Measurements from ENCODE around the gene CSAD.
"Not testable (repeated sequence)": the region's sequence is repeated elsewhere in the genome, so short reads cannot be mapped to it uniquely, and the experiment has no call there.

Gene CSAD

DNA sequence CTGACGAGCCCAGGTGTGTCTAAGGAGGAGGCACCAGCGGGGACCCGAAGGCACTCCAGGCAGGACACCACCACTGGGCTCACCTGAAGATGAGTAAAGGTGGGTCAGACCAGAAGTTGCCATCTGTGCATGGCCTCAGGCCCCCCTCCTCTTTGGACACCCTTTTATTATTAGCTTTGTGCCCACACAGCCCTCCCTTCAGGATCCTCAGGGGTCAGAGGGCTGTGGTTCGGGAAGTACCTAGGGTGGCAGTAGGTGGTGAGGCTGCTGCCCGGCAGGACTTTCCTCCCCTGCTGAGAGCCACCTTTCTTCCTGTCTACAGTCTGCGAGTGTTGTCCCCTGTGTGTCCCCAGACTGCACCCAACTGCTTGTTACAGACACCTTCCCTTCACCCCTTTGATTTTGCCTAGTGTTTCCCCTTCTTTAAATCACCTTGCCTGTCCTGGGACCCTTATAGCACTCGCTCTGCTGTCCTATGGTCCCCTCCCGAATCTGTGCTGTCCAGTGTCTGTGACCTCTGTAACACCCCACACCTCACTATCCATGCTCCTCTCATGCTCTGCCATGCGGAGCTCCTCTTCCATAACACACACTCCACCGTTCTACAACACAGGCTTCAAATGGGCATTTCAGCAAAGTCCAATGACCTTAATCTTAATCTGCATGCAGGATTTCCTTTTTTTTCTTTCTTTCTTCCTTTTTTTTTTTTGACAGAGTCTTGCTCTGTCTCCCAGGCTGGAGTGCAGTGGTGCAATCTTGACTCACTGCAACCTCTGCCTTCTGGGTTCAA is 51.8 kb downstream of the CSAD start:
- no peaks in the 10 kb centered on the region for H3K36me3 Mint-ChIP-seq
- H3K4me3 Mint-ChIP-seq, result no peak overlapping the region
- H3K27ac Mint-ChIP-seq, result no peak overlapping the region
- no peaks in the 10 kb centered on the region for H3K27me3 Mint-ChIP-seq
- no peaks in the 10 kb centered on the region for H3K4me1 Mint-ChIP-seq (ENCODE audit: low read depth)
- H3K9me3 Mint-ChIP-seq (ENCODE audit: low read depth), result no peaks in the 10 kb centered on the region

DNA sequence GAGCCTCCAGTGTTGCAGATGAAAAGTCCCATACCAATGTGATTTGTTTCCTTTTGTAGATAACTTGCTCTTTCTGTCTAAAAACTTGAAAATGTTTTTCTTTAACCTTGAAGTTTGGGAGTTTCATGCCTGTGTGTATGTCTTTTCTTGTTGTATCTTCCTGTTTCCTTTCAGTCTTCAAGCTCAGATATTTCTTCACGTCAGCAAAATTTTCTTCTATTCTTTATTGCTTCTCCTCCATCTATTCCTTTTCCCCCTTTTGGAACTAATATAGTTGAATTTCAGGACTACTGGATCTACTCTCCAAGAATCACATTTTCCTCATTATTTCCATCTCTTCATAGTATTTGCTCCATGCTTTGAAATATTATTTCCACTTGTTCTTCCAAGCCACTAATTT is 53.6 kb downstream of the CSAD start:
- H3K9me3 Mint-ChIP-seq (ENCODE audit: low read depth), result no peaks in the 10 kb centered on the region
- no peak overlapping the region for H3K27ac Mint-ChIP-seq
- no peak overlapping the region for H3K4me3 Mint-ChIP-seq
- H3K27me3 Mint-ChIP-seq, result no peaks in the 10 kb centered on the region
- H3K36me3 Mint-ChIP-seq, result no peaks in the 10 kb centered on the region
- H3K4me1 Mint-ChIP-seq (ENCODE audit: low read depth), result no peaks in the 10 kb centered on the region

DNA sequence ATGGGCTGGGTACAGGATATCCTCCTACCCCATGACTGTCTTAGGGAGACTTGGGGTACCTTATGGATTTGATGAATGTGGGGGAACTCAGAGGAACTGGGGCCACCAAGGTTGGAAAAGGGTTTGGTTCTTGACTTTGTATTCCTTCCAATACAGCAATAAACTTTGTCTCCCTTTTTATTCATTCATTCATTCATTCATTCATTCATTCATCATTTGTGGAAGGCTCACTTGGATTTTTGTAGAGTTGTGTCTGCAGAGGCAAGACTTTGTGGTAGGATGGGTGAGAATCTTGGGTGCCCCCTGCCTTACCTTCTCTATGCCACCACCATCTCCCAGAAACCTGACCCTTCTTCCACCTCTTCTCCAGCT is 56.4 kb downstream of the CSAD start:
- H3K36me3 Mint-ChIP-seq, result no peaks in the 10 kb centered on the region
- H3K27ac Mint-ChIP-seq, result no peak overlapping the region
- no peaks in the 10 kb centered on the region for H3K4me1 Mint-ChIP-seq (ENCODE audit: low read depth)
- no peaks in the 10 kb centered on the region for H3K27me3 Mint-ChIP-seq
- no peak overlapping the region for H3K4me3 Mint-ChIP-seq
- H3K9me3 Mint-ChIP-seq (ENCODE audit: low read depth), result no peaks in the 10 kb centered on the region

DNA sequence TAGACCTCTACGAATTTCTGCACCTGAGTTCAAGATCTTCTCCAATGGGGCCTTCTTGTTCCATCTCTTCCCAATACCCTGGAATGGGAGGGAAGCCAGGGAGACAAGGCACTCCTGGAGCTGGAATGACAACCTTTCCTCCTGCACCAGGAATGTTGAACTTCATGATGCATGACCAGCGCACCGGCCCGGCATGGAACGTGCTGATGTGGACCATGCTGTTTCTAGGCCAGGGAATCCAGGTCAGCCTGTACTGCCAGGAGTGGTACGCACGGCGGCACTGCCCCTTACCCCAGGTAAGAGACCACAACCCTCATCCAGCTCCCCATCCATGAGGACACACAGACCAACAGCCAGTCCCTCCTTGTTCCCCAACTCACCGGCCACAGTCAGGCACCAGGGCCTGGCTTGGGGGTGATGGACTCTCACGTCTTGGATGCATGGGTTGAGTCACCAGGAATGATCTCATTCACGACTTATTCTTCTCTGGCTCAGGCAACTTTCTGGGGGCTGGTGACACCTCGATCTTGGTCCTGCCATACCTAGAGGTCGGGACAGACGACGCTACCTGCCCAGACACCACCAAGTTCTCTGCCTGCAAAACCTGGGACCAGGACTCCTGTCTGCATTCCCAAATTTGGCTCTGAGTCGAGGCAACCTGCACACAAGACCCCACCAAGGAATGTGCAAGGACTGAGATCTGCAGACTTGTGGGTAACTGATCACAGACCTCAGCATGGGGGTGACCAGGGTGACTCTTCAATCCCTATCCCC is 57.0 kb downstream of the CSAD start:
- Mint-ChIP-seq H3K4me3 (no peak overlapping the region), H3K27ac (no peak overlapping the region)

DNA sequence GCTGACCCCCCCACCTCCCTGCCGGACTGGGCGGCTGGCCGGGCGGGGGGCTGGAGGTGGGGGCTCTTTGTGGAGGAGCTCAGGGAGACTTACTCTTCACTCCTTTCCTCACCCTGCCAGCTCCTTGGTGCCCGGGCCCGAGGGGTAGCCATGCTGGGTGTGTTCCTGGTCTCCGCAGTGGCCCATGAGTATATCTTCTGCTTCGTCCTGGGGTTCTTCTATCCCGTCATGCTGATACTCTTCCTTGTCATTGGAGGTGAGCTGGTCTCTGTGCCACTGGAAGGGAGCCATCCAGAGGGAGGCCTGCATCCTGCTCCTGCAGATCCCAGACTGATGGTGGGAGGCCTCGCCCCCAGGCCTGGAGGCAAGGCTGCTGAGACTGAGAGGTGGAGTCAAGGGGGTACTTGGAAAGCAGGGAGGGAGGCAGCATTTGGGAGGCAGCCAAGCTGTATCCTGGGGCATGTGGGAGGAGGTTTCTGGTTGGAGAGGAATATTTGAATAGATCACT is 57.7 kb downstream of the CSAD start:
- Mint-ChIP-seq H3K36me3 (no peaks in the 10 kb centered on the region), H3K4me3 (no peak overlapping the region), H3K4me1 (ENCODE audit: low read depth) (no peaks in the 10 kb centered on the region), H3K27ac (no peak overlapping the region), H3K9me3 (ENCODE audit: low read depth) (no peaks in the 10 kb centered on the region), H3K27me3 (no peaks in the 10 kb centered on the region)

More for the DNA sequence above, 57.0 kb downstream of the CSAD start:
- Mint-ChIP-seq H3K36me3 (no peaks in the 10 kb centered on the region), H3K9me3 (ENCODE audit: low read depth) (no peaks in the 10 kb centered on the region), H3K4me1 (ENCODE audit: low read depth) (no peaks in the 10 kb centered on the region), H3K27me3 (no peaks in the 10 kb centered on the region)

DNA sequence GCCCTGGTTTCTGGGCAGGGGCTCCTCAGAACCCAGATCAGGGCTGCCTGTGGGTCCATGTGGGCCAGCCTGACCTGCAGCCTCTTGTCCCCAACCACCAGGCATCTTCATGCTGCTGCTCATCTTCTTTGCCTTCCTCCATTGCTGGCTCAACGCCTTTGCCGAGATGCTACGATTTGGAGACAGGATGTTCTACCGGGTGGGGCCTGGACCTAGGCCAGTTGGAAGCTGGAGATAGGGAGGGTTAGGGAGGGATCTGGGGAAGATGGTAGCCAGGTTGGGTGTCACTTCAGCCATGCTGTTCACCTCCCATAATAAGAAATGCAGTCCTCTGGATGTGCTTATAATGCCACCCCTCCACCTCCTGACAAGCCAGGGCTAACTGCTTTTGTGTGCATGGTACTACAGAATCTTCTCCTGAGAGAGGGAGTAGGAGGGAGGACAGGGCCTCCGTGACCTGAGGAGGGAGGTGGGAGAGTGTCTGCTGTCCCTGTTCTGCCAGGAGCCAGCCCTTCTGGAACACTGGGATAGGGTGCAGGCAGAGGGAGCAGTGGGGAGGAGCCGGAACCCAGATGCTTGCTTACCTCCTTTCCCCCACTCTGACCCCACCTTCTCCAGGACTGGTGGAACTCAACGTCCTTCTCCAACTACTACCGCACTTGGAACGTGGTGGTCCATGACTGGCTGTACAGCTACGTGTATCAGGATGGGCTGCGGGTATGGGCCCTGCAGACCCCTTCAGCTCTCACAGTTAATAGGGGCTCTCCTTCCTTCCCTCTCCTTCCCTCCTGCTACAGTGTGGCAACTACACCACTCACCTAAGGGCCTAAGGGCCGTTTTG is 59.8 kb downstream of the CSAD start:
- no peak overlapping the region for H3K27ac Mint-ChIP-seq
- H3K4me1 Mint-ChIP-seq (ENCODE audit: low read depth), result no peaks in the 10 kb centered on the region
- H3K36me3 Mint-ChIP-seq, result no peaks in the 10 kb centered on the region
- H3K9me3 Mint-ChIP-seq (ENCODE audit: low read depth), result no peaks in the 10 kb centered on the region
- H3K4me3 Mint-ChIP-seq, result no peak overlapping the region
- no peaks in the 10 kb centered on the region for H3K27me3 Mint-ChIP-seq

DNA sequence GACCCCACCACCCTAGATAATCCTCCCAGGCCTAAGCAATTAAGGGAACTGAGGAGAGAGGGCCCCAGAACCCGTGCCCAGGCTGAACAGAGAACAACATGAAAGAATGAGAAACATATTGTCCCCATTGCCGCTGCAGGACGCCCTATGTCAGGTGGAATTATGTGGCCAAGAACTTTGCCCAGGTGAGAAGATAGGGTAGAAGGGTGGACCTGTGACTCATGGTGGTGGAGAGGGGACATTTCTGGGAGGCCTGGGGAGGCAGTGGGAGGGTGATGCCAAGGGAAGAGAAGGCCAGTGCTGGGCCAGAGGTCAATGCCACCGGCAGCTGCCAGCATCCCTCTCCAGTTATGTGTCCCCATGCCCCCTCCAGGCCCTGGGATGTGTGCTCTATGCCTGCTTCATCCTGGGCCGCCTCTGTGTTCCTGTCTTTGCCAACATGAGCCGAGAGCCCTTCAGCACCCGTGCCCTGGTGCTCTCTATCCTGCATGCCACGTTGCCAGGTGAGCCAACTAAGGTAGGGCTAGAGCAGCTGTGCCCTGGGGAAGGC is 61.9 kb downstream of the CSAD start:
- H3K27me3 Mint-ChIP-seq, result no peaks in the 10 kb centered on the region
- H3K9me3 Mint-ChIP-seq (ENCODE audit: low read depth), result no peaks in the 10 kb centered on the region
- H3K36me3 Mint-ChIP-seq, result no peaks in the 10 kb centered on the region
- H3K27ac Mint-ChIP-seq, result no peak overlapping the region
- H3K4me3 Mint-ChIP-seq, result no peak overlapping the region
- no peaks in the 10 kb centered on the region for H3K4me1 Mint-ChIP-seq (ENCODE audit: low read depth)

DNA sequence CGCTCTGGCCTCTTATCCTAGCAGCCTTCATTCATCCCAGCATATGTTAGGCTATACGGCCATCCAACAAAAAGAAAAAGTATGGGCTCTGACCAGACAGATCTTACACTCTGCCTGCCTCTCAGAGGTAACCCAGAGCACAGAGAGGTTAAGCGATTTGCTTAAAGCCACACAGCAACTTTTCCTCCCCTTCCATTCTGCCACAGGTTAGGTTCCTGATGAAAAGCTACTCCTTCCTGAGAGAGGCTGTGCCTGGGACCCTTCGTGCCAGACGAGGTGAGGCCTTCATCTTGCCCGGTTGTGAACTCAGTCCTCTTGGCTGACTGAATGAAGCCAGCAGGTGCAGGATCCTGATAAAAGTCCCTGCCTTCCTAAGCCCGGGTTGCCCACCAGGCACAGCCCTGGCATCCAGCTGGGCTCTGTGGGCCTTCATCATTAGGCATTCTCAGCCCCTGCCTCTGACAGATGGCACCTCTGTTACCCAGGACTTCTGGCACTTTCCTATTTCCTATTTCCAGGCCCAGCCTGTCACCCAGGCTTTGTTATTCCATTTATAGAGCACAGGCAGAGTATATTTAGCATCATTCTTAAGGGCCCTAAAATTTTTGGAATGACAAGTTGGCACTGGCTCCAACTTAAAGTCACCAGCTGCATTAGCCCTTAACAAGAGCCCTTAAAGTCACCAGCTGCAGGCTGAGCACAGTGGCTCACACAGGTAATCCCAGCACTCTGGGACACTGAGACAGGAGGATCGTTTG is 64.7 kb downstream of the CSAD start:
- Mint-ChIP-seq H3K27me3 (no peaks in the 10 kb centered on the region), H3K9me3 (ENCODE audit: low read depth) (no peaks in the 10 kb centered on the region), H3K4me1 (ENCODE audit: low read depth) (no peaks in the 10 kb centered on the region), H3K4me3 (no peak overlapping the region), H3K36me3 (no peaks in the 10 kb centered on the region), H3K27ac (no peak overlapping the region)

DNA sequence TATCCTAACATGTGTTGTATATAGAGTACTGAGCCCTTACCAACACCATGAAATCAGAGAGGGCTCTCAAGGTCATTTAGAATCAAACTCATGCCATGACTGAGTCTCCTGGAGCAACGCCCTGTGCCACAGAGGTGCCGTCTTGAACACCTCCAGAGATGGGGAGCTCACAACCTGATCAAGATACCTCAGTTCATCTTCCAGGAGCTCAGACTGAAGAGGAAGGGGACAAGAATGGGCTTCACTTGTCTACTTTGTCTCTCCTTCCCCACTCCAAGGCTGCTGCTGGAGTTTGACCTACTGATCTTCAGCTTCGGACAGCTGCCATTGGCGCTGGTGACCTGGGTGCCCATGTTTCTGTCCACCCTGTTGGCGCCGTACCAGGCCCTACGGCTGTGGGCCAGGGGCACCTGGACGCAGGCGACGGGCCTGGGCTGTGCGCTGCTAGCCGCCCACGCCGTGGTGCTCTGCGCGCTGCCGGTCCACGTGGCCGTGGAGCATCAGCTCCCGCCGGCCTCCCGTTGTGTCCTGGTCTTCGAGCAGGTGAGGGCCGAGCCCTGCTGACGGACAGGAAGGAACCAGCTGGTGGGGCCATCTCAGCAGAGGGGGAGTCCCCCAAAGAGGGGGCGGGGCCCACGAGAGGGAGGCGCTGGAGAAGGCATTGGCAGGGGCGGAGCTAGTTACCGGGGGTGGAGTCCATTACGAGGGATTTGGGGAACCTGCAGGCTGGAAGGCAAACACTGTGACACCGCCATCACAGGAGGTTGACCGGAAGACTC is 65.4 kb downstream of the CSAD start:
- Mint-ChIP-seq H3K4me1 (ENCODE audit: low read depth) (no peaks in the 10 kb centered on the region), H3K4me3 (no peak overlapping the region), H3K36me3 (no peaks in the 10 kb centered on the region), H3K9me3 (ENCODE audit: low read depth) (no peaks in the 10 kb centered on the region), H3K27me3 (no peaks in the 10 kb centered on the region), H3K27ac (no peak overlapping the region)

DNA sequence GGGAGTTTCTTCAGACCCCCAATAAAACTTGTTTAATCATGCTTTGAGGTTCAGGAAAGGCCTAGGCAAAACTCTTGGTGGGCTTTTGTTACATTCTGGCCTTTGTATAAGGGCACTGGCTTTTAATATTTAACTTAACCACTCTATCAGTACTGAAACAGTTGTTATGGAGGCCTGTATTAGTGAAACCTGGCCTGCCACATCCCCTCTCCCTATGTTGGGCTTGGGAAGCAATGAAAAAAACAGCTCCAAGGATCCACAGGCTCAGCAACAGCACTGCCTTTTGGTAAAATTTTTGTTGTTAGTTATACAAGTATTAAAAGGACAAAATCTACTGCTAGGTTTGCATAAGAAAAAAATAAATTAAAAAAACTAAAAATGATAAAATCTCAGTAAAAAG is 66.8 kb downstream of the CSAD start:
- Mint-ChIP-seq H3K9me3 (ENCODE audit: low read depth) (no peaks in the 10 kb centered on the region), H3K36me3 (no peaks in the 10 kb centered on the region), H3K27ac (no peak overlapping the region), H3K27me3 (no peaks in the 10 kb centered on the region), H3K4me1 (ENCODE audit: low read depth) (no peaks in the 10 kb centered on the region), H3K4me3 (no peak overlapping the region)

DNA sequence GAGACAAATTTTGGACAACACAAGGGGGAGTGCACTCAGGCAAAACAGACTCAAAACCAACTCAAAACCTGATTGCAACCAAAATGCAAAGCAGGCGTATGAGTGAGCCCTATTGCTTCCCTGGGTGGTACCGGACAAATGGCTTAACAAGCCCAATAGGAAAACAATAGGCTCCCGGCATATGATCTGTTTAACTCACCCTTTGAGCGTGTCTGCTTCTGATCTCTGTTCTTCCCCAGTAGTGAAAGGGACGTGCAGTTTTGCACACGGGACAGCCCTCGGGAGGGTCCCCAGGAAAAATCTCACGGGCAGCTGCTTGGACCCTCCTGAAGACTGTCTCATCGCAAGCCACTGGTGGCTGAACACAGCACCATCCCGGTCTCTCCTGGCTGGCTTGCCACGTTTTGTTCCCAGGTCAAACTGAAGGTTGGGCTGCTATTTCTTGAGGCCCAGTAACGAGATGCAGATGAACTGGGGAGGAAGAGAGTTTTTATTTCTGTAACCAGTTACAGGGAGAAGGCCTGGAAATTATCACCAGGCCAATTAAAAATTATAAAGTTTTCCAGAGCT is 67.5 kb downstream of the CSAD start:
- Mint-ChIP-seq H3K27me3 (no peaks in the 10 kb centered on the region), H3K4me3 (no peak overlapping the region), H3K9me3 (ENCODE audit: low read depth) (no peaks in the 10 kb centered on the region), H3K36me3 (no peaks in the 10 kb centered on the region), H3K4me1 (ENCODE audit: low read depth) (no peaks in the 10 kb centered on the region), H3K27ac (no peak overlapping the region)

DNA sequence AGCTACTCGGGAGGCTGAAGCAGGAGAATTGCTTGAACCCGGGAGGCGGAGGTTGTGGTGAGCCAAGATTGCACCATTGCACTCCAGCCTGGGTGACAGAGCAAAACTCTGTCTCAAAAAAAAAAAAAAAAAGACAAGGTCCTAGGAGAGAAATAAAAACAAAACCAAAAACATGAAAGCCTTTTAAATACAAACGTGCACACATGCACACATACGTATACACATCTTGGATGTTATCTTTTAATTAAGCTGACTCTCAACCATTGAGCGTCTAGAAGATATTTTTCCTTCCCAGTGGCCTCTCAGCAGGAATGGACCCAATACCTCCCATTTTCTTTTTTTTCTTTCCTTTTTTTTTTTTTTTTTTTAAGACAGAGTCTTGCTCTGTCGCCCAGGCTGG is 68.3 kb downstream of the CSAD start:
- H3K4me3 Mint-ChIP-seq; H3K9me3 Mint-ChIP-seq (ENCODE audit: low read depth); H3K4me1 Mint-ChIP-seq (ENCODE audit: low read depth); H3K36me3 Mint-ChIP-seq; H3K27me3 Mint-ChIP-seq; H3K27ac Mint-ChIP-seq: not testable (repeated sequence)

All from activated naive CD8-positive, alpha-beta T cell (primary cell).